ENCODE results near the gene MINDY1.
A peak's percentile ranks its signal among the peaks of the same experiment; 100 is the strongest.

The MINDY1 gene

GRCh38 chr1:150981177-150981804, 25.4 kb downstream of the MINDY1 start:
- DNase-seq (ENCODE audit: insufficient read length) (no peak), FAIRE-seq (no peak)
- TF ChIP-seq POLR2A (IDR thresholded peaks at IDR 0.05; ENCODE audit: low read depth, low read length): no peak
- TF ChIP-seq POLR2AphosphoS5 (IDR thresholded peaks at IDR 0.05; ENCODE audit: low read depth, low read length): no peak
- TF ChIP-seq TAF1 (IDR thresholded peaks at IDR 0.05; ENCODE audit: borderline replicate concordance, low read depth, low read length): no peak

GRCh38 chr1:150979092-150980056, 27.3 kb downstream of the MINDY1 start:
- FAIRE-seq (peak; percentile 70), DNase-seq (ENCODE audit: insufficient read length) (peak; percentile 82)
- TF ChIP-seq TAF1 (IDR thresholded peaks at IDR 0.05; ENCODE audit: borderline replicate concordance, low read depth, low read length) (no peak), POLR2A (IDR thresholded peaks at IDR 0.05; ENCODE audit: low read depth, low read length) (no peak), POLR2AphosphoS5 (IDR thresholded peaks at IDR 0.05; ENCODE audit: low read depth, low read length) (no peak)

- TF ChIP-seq POLR2AphosphoS5 (IDR thresholded peaks at IDR 0.05; ENCODE audit: low read depth, low read length) (no peak), POLR2A (IDR thresholded peaks at IDR 0.05; ENCODE audit: low read depth, low read length) (no peak), TAF1 (IDR thresholded peaks at IDR 0.05; ENCODE audit: borderline replicate concordance, low read depth, low read length) (no peak)
- no peak for DNase-seq (ENCODE audit: insufficient read length)
- FAIRE-seq: no peak
Observed at GRCh38 chr1:150976879-150977694, 29.6 kb downstream of the MINDY1 start.

GRCh38 chr1:150976401-150976821, 30.3 kb downstream of the MINDY1 start:
- no peak for FAIRE-seq
- TF ChIP-seq TAF1 (IDR thresholded peaks at IDR 0.05; ENCODE audit: borderline replicate concordance, low read depth, low read length): no peak
- no peak for TF ChIP-seq POLR2A (IDR thresholded peaks at IDR 0.05; ENCODE audit: low read depth, low read length)
- no peak for TF ChIP-seq POLR2AphosphoS5 (IDR thresholded peaks at IDR 0.05; ENCODE audit: low read depth, low read length)
- DNase-seq (ENCODE audit: insufficient read length): no peak

GRCh38 chr1:150974580-150975478, 31.9 kb downstream of the MINDY1 start, which contains the start of gene CERS2:
TSS of gene CERS2 (minus strand) at chr1:150974835. CDS start at chr1:150969090, 5,745 bp downstream.
- no peak for FAIRE-seq
- DNase-seq (ENCODE audit: insufficient read length): peak; percentile 72

GRCh38 chr1:150973836-150974579, 32.7 kb downstream of the MINDY1 start:
- FAIRE-seq (no peak), DNase-seq (ENCODE audit: insufficient read length) (peak; percentile 60)

More at GRCh38 chr1:150974580-150975478, 31.9 kb downstream of the MINDY1 start, which contains the start of gene CERS2:
- TF ChIP-seq POLR2A (IDR thresholded peaks at IDR 0.05; ENCODE audit: low read depth, low read length) (no peak), POLR2AphosphoS5 (IDR thresholded peaks at IDR 0.05; ENCODE audit: low read depth, low read length) (no peak), TAF1 (IDR thresholded peaks at IDR 0.05; ENCODE audit: borderline replicate concordance, low read depth, low read length) (no peak)

GRCh38 chr1:150973258-150973835, 33.4 kb downstream of the MINDY1 start:
- no peak for FAIRE-seq
- TF ChIP-seq POLR2AphosphoS5 (IDR thresholded peaks at IDR 0.05; ENCODE audit: low read depth, low read length) (no peak), TAF1 (IDR thresholded peaks at IDR 0.05; ENCODE audit: borderline replicate concordance, low read depth, low read length) (no peak), POLR2A (IDR thresholded peaks at IDR 0.05; ENCODE audit: low read depth, low read length) (no peak)
- DNase-seq (ENCODE audit: insufficient read length): no peak

More at GRCh38 chr1:150973836-150974579, 32.7 kb downstream of the MINDY1 start:
- TF ChIP-seq TAF1 (IDR thresholded peaks at IDR 0.05; ENCODE audit: borderline replicate concordance, low read depth, low read length) (no peak), POLR2AphosphoS5 (IDR thresholded peaks at IDR 0.05; ENCODE audit: low read depth, low read length) (0 out of 2 replicates have a peak, but pooled peaks have one; percentile 30)

- no peak for DNase-seq (ENCODE audit: insufficient read length)
- FAIRE-seq: no peak
- TF ChIP-seq TAF1 (IDR thresholded peaks at IDR 0.05; ENCODE audit: borderline replicate concordance, low read depth, low read length): no peak
- TF ChIP-seq POLR2A (IDR thresholded peaks at IDR 0.05; ENCODE audit: low read depth, low read length): no peak
- no peak for TF ChIP-seq POLR2AphosphoS5 (IDR thresholded peaks at IDR 0.05; ENCODE audit: low read depth, low read length)
Observed at GRCh38 chr1:150972417-150972940, 34.2 kb downstream of the MINDY1 start.

All from GM12892 (cell line).